WTC11 (cell line): ENCODE measurements around the gene TRIP10.

Source experiments
- ATF2 ChIP-seq: sonication (generic); formaldehyde crosslinking; IDR thresholded peaks from 2 replicates; pipeline ENCODE4 v1.8.1; 2022; ENCODE audit warnings: low read depth, missing genetic modification reagents, borderline replicate concordance
- GABPB1 ChIP-seq: sonication (generic); formaldehyde crosslinking; IDR thresholded peaks from 2 replicates; pipeline ENCODE4 v1.8.1; 2023; ENCODE audit warnings: mild to moderate bottlenecking, missing genetic modification reagents
- MXD4 ChIP-seq: fragments of 250-450 bp; sonication (Bioruptor Pico); IDR thresholded peaks from 2 replicates; pipeline ENCODE4 v1.8.0; 2021; ENCODE audit warnings: mild to moderate bottlenecking, moderate library complexity, borderline replicate concordance
- NR2C2 ChIP-seq: sonication (generic); formaldehyde crosslinking; IDR thresholded peaks from 2 replicates; pipeline ENCODE4 v1.8.0; 2022; ENCODE audit warnings: mild to moderate bottlenecking, missing genetic modification reagents
- RELA ChIP-seq: sonication (generic); formaldehyde crosslinking; IDR thresholded peaks from 2 replicates; pipeline ENCODE4 v1.8.1; 2022; ENCODE audit warnings: missing genetic modification reagents, mild to moderate bottlenecking, borderline replicate concordance
- SMAD4 ChIP-seq: sonication (generic); formaldehyde crosslinking; IDR thresholded peaks from 2 replicates; pipeline ENCODE4 v1.8.0; 2022; ENCODE audit warnings: mild to moderate bottlenecking, missing genetic modification reagents
- USF2 ChIP-seq: sonication (generic); formaldehyde crosslinking; IDR thresholded peaks from 2 replicates; pipeline ENCODE4 v1.8.1; 2023; ENCODE audit warnings: mild to moderate bottlenecking, missing genetic modification reagents, moderate library complexity
- TF ChIP-seq, protein P1 (sequence below): fragments of 200-600 bp; IDR thresholded peaks from 2 replicates; pipeline ENCODE4 v1.8.0; 2022; ENCODE audit warnings: antibody characterized with exemption

- no peak for TF ChIP-seq RELA (CRISPR knock-in tag)
- TF ChIP-seq, protein P1, sequence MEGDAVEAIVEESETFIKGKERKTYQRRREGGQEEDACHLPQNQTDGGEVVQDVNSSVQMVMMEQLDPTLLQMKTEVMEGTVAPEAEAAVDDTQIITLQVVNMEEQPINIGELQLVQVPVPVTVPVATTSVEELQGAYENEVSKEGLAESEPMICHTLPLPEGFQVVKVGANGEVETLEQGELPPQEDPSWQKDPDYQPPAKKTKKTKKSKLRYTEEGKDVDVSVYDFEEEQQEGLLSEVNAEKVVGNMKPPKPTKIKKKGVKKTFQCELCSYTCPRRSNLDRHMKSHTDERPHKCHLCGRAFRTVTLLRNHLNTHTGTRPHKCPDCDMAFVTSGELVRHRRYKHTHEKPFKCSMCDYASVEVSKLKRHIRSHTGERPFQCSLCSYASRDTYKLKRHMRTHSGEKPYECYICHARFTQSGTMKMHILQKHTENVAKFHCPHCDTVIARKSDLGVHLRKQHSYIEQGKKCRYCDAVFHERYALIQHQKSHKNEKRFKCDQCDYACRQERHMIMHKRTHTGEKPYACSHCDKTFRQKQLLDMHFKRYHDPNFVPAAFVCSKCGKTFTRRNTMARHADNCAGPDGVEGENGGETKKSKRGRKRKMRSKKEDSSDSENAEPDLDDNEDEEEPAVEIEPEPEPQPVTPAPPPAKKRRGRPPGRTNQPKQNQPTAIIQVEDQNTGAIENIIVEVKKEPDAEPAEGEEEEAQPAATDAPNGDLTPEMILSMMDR, result no peak
- no peak for TF ChIP-seq MXD4 (CRISPR knock-in tag)
- no peak for TF ChIP-seq NR2C2 (CRISPR knock-in tag)
- no peak for TF ChIP-seq SMAD4 (CRISPR knock-in tag)
- no peak for TF ChIP-seq GABPB1
- TF ChIP-seq ATF2 (CRISPR knock-in tag), result no peak
- TF ChIP-seq USF2 (CRISPR knock-in tag), result no peak
Measured at GRCh38 chr19:6705931-6706632, 33.4 kb upstream of the TRIP10 start.
